HCT116 (cell line): ENCODE data around the gene CREB3. TPM values are rescaled to one million over a fixed set of nuclear protein-coding genes. Genes with fewer than 3 reads are reported as not detected.
A peak's percentile ranks its signal among the peaks of the same experiment; 100 is the strongest.

ENCODE experiments used
- ATAC-seq: fragments of 200-7000 bp; cut with Tn5 transposase; 2 replicates; pipeline ENCODE4 v1.9.1; 2020; ENCODE audit warnings: mild to moderate bottlenecking, moderate library complexity
- BruUV-seq: library from RNA; stranded (reverse); fragments of 400-500 nt; replicated peaks from 2 replicates; lab custom pipeline; 2021; lab: Mats Ljungman, UMichigan
- CTCF ChIA-PET: fragments of 300-600 bp; sonication (Branson Sonifier 250); formaldehyde crosslinking; loops from one replicate; lab custom pipeline; 2021; ENCODE audit warnings: antibody characterized with exemption; lab: Charles Lee
- POLR2A ChIA-PET: fragments of 300-600, 350-600 bp; sonication (Branson Sonifier 250); formaldehyde crosslinking; loops from one replicate; lab custom pipeline; 2021; ENCODE audit warnings: antibody characterized with exemption; lab: Charles Lee
- RAD21 ChIA-PET, 2 experiments: fragments of 300-600 bp; sonication (Branson Sonifier 250); formaldehyde crosslinking; loops; one replicate each; lab custom pipeline; 2023; ENCODE audit warnings: low total read pairs in 2 of 2; ENCODE audit not compliant: uncharacterized antibody in 2 of 2, unreplicated experiment in 2 of 2, low non-redundant PET in 1 of 2; lab: Charles Lee
- DNase-seq: peaks from one replicate; pipeline ENCODE4 v3.0.0-alpha.2; 2010; ENCODE audit warnings: low read depth, low spot score
- H2AFZ ChIP-seq: fragments of 200-600 bp; shearing (Covaris generic), sonication (generic); 2 replicates; pipeline ENCODE4 v1.6.1; 2017; ENCODE audit warnings: low read depth, mixed run types, mixed read lengths, antibody characterized with exemption, low read length; ENCODE audit not compliant: poor library complexity, severe bottlenecking
- H3K27ac ChIP-seq: 2 replicates; pipeline ENCODE4 v1.5.1; 2012; ENCODE audit warnings: low read depth, low read length
- H3K27me3 ChIP-seq: fragments of 200-600 bp; sonication (generic); 2 replicates; pipeline ENCODE4 v1.6.1; 2016; ENCODE audit warnings: mixed run types, low read length, mixed read lengths; ENCODE audit not compliant: insufficient read depth
- H3K36me3 ChIP-seq, 2 experiments: fragments of 200-500 bp in 1 of 2; fragments of 200-600 bp in 1 of 2; sonication (Bioruptor generic) in 1 of 2; sonication (generic) in 1 of 2; 2 replicates each; pipeline versions ENCODE4 v1.5.1 to v1.6.1; 2014 to 2016; ENCODE audit warnings: low read length in 2 of 2, inconsistent platforms in 1 of 2, mixed read lengths in 1 of 2, mixed run types in 1 of 2; ENCODE audit not compliant: insufficient read depth in 2 of 2, control insufficient read depth in 1 of 2
- H3K4me1 ChIP-seq, 2 experiments: fragments of 200-600 bp in 1 of 2; sonication (generic) in 1 of 2; 2 replicates each; pipeline versions ENCODE4 v1.5.1 to v1.6.1; 2012 to 2017; ENCODE audit warnings: low read length in 2 of 2, inconsistent platforms in 1 of 2, mild to moderate bottlenecking in 1 of 2, mixed read lengths in 1 of 2, mixed run types in 1 of 2, moderate library complexity in 1 of 2; ENCODE audit not compliant: insufficient read depth in 2 of 2, control insufficient read depth in 1 of 2
- H3K4me2 ChIP-seq: fragments of 200-600 bp; sonication (generic); 2 replicates; pipeline ENCODE4 v1.6.1; 2017; ENCODE audit warnings: mixed run types, low read length, mixed read lengths
- H3K4me3 ChIP-seq, 2 experiments: fragments of 200-600 bp in 1 of 2; sonication (generic) in 1 of 2; replicated peaks in 1 of 2; 2 replicates each; pipeline ENCODE4 v1.5.1; 2011 to 2016; ENCODE audit warnings: low read length in 2 of 2, control low read depth in 1 of 2, low read depth in 1 of 2, mild to moderate bottlenecking in 1 of 2, mixed read lengths in 1 of 2, mixed run types in 1 of 2
- H3K79me2 ChIP-seq: fragments of 200-600 bp; sonication (generic); 2 replicates; pipeline ENCODE4 v1.6.1; 2017; ENCODE audit warnings: mild to moderate bottlenecking, mixed run types, low read length, moderate library complexity, mixed read lengths; ENCODE audit not compliant: insufficient read depth
- H3K9ac ChIP-seq: fragments of 200-600 bp; sonication (generic); 2 replicates; pipeline ENCODE4 v1.6.1; 2016; ENCODE audit warnings: low read length, mixed read lengths
- H3K9me2 ChIP-seq: fragments of 200-600 bp; sonication (generic), shearing (Covaris generic); 2 replicates; pipeline ENCODE4 v1.6.1; 2017; ENCODE audit warnings: mixed run types, mild to moderate bottlenecking, moderate library complexity; ENCODE audit not compliant: insufficient read depth
- H3K9me3 ChIP-seq, 2 experiments: fragments of 200-500 bp in 1 of 2; fragments of 200-600 bp in 1 of 2; sonication (Bioruptor generic) in 1 of 2; sonication (generic) in 1 of 2; 2 replicates each; pipeline ENCODE4 v1.6.1; 2014 to 2017; ENCODE audit warnings: low read length in 2 of 2, mixed read lengths in 2 of 2, inconsistent platforms in 1 of 2, low read depth in 1 of 2, mild to moderate bottlenecking in 1 of 2, mixed run types in 1 of 2, moderate library complexity in 1 of 2; ENCODE audit not compliant: control insufficient read depth in 1 of 2, insufficient read depth in 1 of 2
- H4K20me1 ChIP-seq: fragments of 200-600 bp; sonication (generic), shearing (Covaris generic); 2 replicates; pipeline ENCODE4 v1.6.1; 2017; ENCODE audit warnings: mixed run types, mild to moderate bottlenecking, moderate library complexity; ENCODE audit not compliant: insufficient read depth
- CTCF ChIP-seq, 3 experiments: fragments of 200-600 bp in 1 of 3; sonication (generic) in 1 of 3; IDR thresholded peaks in 2 of 3; conservative IDR thresholded peaks in 1 of 3; 2 replicates each; pipeline ENCODE4 v1.5.1; 2012 to 2017; ENCODE audit warnings: low read depth in 2 of 3, low read length in 2 of 3, antibody characterized with exemption in 1 of 3, borderline replicate concordance in 1 of 3, control low read depth in 1 of 3, mild to moderate bottlenecking in 1 of 3, mixed read lengths in 1 of 3, mixed run types in 1 of 3, moderate library complexity in 1 of 3; ENCODE audit not compliant: insufficient read depth in 1 of 3
- POLR2AphosphoS5 ChIP-seq: IDR thresholded peaks from 2 replicates; pipeline ENCODE4 v1.6.1; 2011; ENCODE audit warnings: mild to moderate bottlenecking, low read depth, low read length, moderate library complexity
- YY1 ChIP-seq: IDR thresholded peaks from 2 replicates; pipeline ENCODE4 v1.6.1; 2011; ENCODE audit warnings: low read length, low read depth, moderate library complexity, mild to moderate bottlenecking; ENCODE audit not compliant: insufficient replicate concordance; ENCODE audit errors: extremely low read depth
- intact Hi-C: fragments of 100-400 bp; cut with micrococcal nuclease; formaldehyde crosslinking; loops from 2 replicates; pipeline ENCODE4 v1.10.0; 2022
- total RNA-seq: library from RNA; stranded (reverse); gene quantifications from one replicate; pipeline ENCODE4 v1.2.1, GENCODE V29; 2021; ENCODE audit not compliant: unreplicated experiment

The CREB3 gene
- total RNA-seq, 1 experiment from 2014 or later, result 22.3 TPM

GRCh38 chr9:35696520-35697215, 35.8 kb upstream of the CREB3 start:
- Histone ChIP-seq H4K20me1 (no peaks in the 10 kb centered on the region), H3K27ac (peak overlapping the region; percentile 2; the same call in 1 of the 2 replicates), H3K36me3 (peaks cover 36 to 52% of the 10 kb centered on the region in 2 experiments), H3K4me2 (no peak overlapping the region), H3K79me2 (no peaks in the 10 kb centered on the region), H3K4me3 (no peak overlapping the region), H3K9me2 (no peaks in the 10 kb centered on the region), H2AFZ (no peak overlapping the region), H3K4me1 (peaks cover under 1 to 4% of the 10 kb centered on the region in 2 experiments; a peak in 2 of 4 replicates), H3K9ac (no peak overlapping the region), H3K27me3 (no peaks in the 10 kb centered on the region), H3K9me3 (no peaks in the 10 kb centered on the region)
- ChIA-PET CTCF (interaction anchor here (0.6 to 3.7 kb wide), 25 partner anchors 9 to 186 kb away, joined by 3 to 33 read pairs (median 4); partner anchors contain the start of genes ARHGEF39, CA9, CCDC107 and CREB3), RAD21 (interaction anchor here in 1 of 2 experiments (0.7 to 1.1 kb wide), 4 partner anchors 34 to 186 kb away, joined by 3 to 4 read pairs (median 3); partner anchors contain the start of genes CCDC107 and RMRP), POLR2A (interaction anchor here (0.9 to 1.6 kb wide), 5 partner anchors 8 to 37 kb away, joined by 3 to 6 read pairs (median 4); partner anchors contain the start of gene CREB3)
- peak; percentile 94 for ATAC-seq
- peak; percentile 37 for DNase-seq
- intact Hi-C loops, result no loop called here
- TF ChIP-seq CTCF (IDR thresholded peaks at IDR 0.05 in 2 of 3, conservative IDR thresholded peaks at IDR 0.05 in 1 of 3; ENCODE audit: borderline replicate concordance in 1 of 3, insufficient read depth in 1 of 3, low read depth in 2 of 3, low read length in 2 of 3), result peak in 2 of 3 experiments; percentile 96 to 97; a peak in 4 of 6 replicates
- no peak for TF ChIP-seq YY1
- TF ChIP-seq POLR2AphosphoS5, result 0 out of 2 replicates have a peak, but pooled peaks have one; percentile 23
- no TSS peak for BruUV-seq
